Measurements from ENCODE around the gene SYTL3.

The SYTL3 gene

DNA sequence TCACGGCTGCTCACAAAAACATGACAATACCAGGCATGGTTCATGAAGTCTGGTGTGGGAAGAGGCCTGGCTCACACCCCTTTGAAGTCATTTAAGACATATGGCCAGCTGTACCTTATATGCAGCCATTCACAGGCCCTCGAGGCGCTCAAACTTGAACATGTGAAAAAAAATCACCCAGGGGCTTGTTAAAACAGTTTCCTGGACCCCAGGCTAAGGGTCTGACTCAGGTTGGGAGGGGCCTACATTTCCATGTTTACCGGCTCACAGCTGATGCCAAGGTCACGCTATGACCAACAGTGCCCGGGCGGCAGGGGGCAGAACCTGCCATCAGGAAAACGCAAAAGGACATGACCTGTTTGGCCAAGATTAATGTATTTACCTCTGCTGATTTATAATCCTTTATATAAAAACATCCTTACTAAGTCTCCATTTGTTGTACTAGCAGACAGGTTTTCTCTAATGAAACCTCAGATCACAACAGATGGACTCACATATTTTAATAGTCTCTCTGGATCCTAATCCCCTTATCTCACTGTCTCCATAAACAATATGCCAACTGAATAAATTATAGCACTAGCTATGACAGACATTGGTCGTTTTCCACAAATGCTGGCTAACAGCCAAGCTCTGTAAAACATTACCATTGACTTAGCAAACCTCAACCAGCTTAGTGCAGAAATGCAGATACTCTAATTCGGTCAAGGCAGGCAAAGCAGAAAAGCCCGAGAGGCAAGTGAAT, 149.4 kb downstream of the SYTL3 start:
- DNase-seq: no peak

DNA sequence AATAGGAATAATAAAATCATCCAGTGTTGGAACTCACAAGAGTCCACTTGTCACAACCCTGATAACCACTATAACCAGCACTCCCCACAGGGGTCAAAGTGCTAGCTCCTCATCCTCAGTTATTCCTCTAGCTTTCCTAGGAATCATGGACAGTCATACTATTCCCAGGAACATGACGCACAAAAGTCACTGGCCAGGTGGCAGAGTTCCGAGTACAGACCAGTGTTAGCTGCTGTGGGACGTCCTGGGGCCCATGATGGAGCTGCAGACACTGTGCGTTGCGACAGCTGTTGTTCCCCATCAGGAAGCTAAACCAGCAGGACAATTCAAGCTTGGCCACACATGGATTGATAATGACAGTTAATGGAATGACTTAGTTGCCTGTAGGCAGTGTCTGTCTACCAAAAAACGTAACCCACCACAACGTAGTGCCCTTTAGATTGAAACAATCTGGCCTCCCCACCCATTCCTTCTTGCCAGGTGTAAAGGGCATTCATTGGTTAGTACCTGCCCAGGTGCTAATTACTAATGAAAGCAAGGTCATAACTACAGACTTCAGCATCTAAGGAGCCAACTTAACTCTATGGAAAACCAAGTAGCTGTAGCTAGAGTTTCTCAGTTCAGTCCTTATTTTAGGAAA, 151.9 kb downstream of the SYTL3 start:
- DNase-seq: no peak

DNA sequence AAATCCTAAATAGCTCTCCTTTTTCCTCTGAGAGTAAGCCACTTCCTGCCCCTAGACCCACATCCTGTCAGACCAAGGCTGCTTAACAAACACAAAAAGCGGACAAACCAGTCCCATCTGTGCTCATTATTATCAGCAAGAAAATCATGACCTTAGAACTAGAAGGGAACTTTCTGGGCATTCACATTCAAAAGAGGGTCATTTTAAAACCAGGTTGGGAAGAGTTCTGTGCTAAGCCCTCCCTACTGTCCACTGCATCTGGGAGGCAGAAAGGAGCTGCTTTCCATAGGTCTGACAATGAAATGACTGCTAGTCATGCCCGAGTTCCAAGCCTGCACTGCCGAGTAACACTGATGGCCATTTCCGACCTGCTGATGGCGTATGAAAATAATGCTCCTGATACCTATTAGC, 153.9 kb downstream of the SYTL3 start:
- DNase-seq: no peak

DNA sequence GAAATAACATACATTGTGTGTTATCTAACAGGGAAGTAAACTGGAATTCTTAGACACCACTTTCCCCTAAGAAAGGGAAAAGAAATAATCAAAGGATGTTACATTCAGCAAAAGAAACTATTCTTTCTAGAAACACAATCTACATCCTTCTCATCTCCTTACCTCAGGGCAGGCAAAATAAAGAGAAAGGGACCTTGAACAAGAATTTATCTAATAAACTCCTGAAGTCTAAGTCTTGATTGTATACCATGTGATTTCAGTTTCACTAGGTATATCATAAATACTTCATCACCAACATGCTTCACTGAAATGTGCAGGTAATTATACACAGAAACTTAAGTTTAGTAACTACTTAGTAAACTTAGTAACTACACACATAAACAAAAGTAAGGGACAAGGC, 154.4 kb downstream of the SYTL3 start:
- no peak for DNase-seq

DNA sequence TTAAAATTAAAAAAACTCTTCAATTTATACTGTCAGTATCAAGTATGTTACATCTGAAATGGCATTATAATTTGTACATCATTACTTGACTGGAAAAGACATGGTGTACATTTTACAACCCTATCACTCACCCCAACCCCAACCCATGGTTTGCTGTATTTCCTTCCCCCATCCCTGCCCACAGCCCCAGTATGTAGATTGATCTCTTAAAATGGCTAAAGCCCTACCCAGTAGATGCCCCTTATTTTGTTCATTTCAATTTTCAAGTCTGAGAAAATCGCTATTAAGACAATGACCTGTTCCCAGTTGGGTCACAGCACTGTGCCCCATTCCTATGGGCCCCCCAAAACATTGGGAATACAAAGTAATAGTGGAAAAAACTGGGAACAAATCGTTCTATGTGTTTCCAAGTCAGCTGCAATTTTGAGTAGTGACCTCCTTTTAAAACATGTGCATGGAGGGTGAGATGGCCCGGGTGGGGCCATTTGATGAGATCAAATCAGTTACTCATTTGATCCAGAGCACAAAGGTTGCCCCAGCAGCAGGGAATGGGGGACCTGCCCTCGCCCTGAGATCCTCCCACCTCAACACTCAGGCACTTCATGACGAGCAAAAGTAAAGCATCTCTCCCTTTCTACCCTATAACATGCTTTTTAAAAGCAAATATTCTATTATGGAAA, 156.0 kb downstream of the SYTL3 start:
- DNase-seq: no peak

DNA sequence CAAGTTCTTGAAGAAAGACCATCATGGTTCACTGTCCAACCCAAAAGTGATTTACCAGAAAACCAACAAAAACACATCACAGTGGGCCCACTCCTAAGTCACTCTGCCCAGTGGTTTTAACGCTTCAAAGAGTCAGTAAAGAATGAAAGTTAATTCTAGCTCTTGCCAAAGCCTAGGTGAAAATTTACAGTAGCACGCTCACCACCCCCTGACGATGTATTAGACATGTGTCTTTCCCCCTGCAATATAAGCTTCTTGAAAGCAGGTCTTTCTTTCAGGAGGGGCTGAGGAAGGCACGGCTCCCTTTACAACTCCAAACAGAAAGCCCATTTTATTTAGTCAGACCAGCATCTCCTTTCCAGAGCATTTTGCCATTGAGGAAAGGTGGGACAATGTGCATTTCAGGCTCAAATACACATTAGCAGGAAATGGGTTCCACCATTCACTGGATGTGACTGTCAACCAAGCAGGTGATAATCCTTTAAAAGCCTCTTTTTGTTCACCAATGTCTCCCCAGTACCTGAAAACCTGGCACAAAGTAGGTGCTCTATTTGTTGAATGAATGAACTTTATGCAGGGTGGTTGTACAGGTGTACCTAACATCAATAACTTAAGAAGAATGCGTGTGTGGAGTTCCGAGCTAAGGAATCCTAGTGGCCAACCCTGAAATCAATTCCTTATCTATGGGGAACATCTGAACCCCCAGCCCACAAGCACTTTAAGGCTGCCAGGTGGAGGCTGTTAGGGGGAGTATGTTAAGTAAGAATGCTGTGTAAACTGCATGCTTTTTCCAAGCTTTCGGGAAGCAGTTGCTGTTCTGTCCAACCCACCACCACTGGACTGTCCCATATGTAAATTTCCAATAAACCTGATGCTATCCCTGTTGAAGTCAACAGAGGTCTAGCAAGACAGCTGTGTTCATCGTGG, 157.9 kb downstream of the SYTL3 start:
- peak; percentile 36 for DNase-seq

DNA sequence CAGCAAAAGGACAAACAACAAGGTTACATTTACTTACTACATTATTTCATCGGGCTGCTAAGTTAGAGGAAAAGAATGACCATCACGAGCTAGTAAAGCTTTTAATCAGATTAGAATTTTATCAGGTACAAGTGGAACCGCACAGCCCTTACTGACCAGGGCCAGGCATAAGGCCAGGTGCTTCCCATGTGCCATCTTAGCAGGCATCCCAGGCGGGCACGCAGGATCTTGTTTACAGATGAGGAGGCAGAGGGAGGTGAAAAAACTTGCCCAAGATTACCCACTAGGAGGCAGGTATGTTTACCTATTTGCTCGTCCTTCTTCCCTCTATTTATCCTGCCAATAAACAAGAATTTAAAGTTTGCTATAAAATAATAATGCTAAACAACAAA, 158.6 kb downstream of the SYTL3 start:
- peak; percentile 30 for DNase-seq

DNA sequence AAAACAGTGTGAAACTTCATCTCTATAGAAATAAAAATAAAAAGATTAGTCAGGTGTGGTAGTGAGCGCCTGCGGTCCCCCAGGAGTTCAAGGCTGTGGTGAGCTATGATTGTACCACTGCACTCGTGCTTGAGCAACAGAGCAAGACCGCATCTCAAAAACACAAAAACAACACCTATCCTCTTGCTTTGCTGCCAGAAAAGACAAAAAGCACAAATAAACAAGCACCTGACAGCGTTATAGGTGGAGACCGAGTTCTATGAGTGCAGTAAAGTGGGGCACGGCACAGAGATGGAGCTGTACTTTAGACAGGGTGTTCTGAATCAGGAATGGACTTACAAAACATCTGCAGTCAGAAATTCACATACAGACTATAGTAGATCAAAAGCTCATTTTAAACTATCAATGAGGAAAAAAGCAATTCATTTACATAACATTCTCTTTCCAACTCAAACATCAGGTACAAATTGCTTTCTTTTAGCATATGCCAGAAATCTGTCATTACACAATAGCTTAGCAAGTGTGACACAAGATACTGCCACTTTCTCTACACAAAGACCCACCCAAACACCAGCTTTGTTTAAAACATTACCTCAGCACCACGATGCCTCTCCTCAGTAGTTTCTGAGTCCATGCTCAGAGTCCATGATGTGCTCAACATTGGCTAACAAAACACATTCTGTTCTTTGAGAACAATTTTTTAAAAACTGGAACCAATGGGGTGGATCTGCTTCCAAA, 159.3 kb downstream of the SYTL3 start:
- peak; percentile 42 for DNase-seq

DNA sequence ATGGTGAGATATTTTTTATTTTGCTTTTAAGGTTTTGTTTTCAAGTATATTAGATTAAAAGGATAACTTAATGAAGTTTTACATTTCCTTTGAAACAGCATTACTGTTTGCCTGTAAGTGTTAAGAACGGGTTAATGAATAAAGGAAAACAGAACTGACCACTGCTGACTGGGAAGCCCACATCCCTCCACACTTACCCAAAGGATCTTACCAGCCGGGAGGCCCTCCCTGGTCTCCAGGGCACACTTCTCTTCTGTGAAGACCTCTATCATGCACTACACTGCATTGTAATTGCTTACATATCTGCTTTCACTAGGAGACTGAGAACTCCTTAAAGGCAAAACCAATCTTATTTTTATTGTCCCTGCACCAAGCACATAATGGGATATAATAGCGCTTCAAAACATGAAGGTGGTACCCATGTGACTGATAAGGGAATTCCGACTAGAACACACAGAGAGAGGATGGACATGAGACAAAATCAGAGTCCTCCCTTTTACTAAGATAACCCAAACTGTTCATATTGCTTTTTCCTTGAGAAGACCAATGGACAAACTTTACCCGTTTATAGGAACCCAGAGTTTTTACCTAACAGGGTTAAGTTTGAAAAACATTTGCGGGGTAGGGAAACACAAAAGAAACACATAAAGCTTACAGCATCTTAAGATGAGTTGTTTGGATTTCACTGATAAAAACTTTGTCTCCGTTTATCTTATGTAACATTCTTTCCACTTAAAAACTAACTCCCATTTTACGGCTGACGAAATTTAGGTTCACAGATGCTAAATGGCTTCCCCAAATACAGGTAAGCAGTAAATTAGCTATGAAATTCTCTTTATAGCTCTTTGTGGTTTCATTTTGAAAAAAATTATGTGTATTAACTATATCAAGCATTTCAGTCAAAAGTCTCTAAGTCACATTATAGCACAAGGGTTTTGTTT, 160.6 kb downstream of the SYTL3 start:
- DNase-seq: peak; percentile 32

DNA sequence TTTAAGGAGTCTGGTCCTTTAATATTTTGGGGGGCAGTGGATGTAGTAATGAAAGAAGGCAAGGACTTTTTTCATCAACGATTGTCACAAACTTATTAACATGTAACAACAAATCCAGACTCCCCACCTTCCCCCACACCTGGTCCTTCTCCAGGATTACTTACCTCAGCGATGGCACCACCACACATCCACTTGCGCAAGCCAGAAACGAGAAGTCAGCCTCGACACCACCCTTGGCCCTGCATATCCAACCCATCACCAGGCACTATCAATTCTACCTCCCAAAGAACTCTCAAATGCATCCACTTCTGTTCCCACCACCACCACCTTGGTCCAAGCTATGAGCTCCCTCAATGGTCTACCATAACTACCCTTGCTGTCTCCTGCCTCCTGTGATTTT, 162.8 kb downstream of the SYTL3 start:
- DNase-seq: peak; percentile 44

DNA sequence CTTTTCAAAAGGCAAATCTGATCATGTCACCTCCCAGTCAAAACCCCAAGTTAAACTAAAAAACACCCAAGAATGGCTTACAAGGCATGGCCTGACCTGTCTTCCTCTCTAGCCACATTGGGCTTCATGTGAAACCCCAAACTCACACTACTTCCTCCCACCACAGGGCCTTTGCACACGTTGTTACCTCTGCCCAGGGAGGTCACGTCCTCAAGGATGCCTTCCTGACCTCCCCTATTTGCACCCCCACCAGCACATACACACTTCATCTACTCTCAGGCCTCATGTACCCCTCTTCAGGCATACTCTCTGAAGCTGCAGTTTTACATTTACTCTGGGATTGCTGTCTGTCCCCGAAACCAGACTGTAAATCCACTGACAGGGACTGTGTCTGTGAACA, 163.2 kb downstream of the SYTL3 start:
- peak; percentile 49 for DNase-seq

Measured in activated CD8-positive, alpha-beta memory T cell treated with anti-CD3 and anti-CD28 coated beads, Interleukin-2, amount 50 U/mL, for 48 hours (primary cell).